Activated CD4-positive, alpha-beta T cell treated with anti-CD3 and anti-CD28 coated beads, Interleukin-2, amount 10 ng/mL, durations not matched to agents 24 days and 14 days (primary cell): ENCODE measurements around the gene AIFM3. TPM values are rescaled to one million over a fixed set of nuclear protein-coding genes. Genes with fewer than 3 reads are reported as not detected.

Experiments
- DNase-seq: peaks from one replicate; pipeline ENCODE4 v3.0.0; 2022
- H3K27ac Mint-ChIP-seq: one replicate; pipeline ENCODE4 v1.8.0; 2022; ENCODE audit warnings: mild to moderate bottlenecking, mixed read lengths
- H3K27me3 Mint-ChIP-seq: one replicate; pipeline ENCODE4 v1.8.0; 2022; ENCODE audit warnings: mixed read lengths
- H3K36me3 Mint-ChIP-seq: one replicate; pipeline ENCODE4 v1.8.0; 2022; ENCODE audit warnings: low read depth, mild to moderate bottlenecking, mixed read lengths
- H3K4me1 Mint-ChIP-seq: one replicate; pipeline ENCODE4 v1.8.0; 2021; ENCODE audit warnings: mixed read lengths
- H3K4me3 Mint-ChIP-seq: one replicate; pipeline ENCODE4 v1.8.0; 2022; ENCODE audit warnings: mild to moderate bottlenecking, moderate library complexity, mixed read lengths
- H3K9me3 Mint-ChIP-seq: one replicate; pipeline ENCODE4 v1.8.0; 2021; ENCODE audit warnings: mixed read lengths
- intact Hi-C: fragments of 100-400 bp; cut with micrococcal nuclease; formaldehyde crosslinking; loops from one replicate; pipeline ENCODE4 v1.15.1; 2023
- total RNA-seq: library from RNA; stranded (reverse); gene quantifications from 2 replicates; pipeline ENCODE4 v1.2.3, GENCODE V29; 2022

The AIFM3 gene
- total RNA-seq, 1 donor from 2014 or later, result 0.37 TPM

GRCh38 chr22:20980523-20980922, 13.5 kb downstream of the AIFM3 start:
- H3K27me3 Mint-ChIP-seq, result no peaks in the 10 kb centered on the region
- H3K4me1 Mint-ChIP-seq, result peaks cover 29% of the 10 kb centered on the region
- intact Hi-C loops, result no loop called here
- no peak for DNase-seq
- H3K27ac Mint-ChIP-seq, result no peak overlapping the region
- peak overlapping the region; percentile 97 for H3K4me3 Mint-ChIP-seq
- H3K9me3 Mint-ChIP-seq, result peaks cover 7% of the 10 kb centered on the region
- peaks cover 10% of the 10 kb centered on the region for H3K36me3 Mint-ChIP-seq

GRCh38 chr22:20980938-20981722, 14.1 kb downstream of the AIFM3 start:
- Mint-ChIP-seq H3K27ac (peak overlapping the region; percentile 93), H3K4me3 (peak overlapping the region; percentile 97), H3K4me1 (peaks cover 29% of the 10 kb centered on the region), H3K9me3 (peaks cover 7% of the 10 kb centered on the region), H3K27me3 (no peaks in the 10 kb centered on the region), H3K36me3 (peaks cover 15% of the 10 kb centered on the region)
- DNase-seq, result no peak
- intact Hi-C loops, result no loop called here

GRCh38 chr22:20981787-20982562, 14.9 kb downstream of the AIFM3 start, which contains the start of gene LZTR1:
TSS of gene LZTR1 (plus strand) at chr22:20982297. CDS start at chr22:20982372, 75 bp downstream.
- H3K9me3 Mint-ChIP-seq, result peaks cover 7% of the 10 kb centered on the region
- peak within 1 kb of the TSS; percentile 97 for H3K4me3 Mint-ChIP-seq
- peak within 1 kb of the TSS; percentile 93 for H3K27ac Mint-ChIP-seq
- intact Hi-C loops, result loop anchor here (1.0 kb wide), 1 partner anchor 19 kb away; no protein-coding TSS in a partner anchor
- peaks cover 32% of the 10 kb centered on the region for H3K4me1 Mint-ChIP-seq
- peak; percentile 92 for DNase-seq
- peaks cover 22% of the 10 kb centered on the region for H3K36me3 Mint-ChIP-seq
- no peaks in the 10 kb centered on the region for H3K27me3 Mint-ChIP-seq

- intact Hi-C loops, result loop anchor here (1.0 kb wide), 1 partner anchor 19 kb away; no protein-coding TSS in a partner anchor
- H3K36me3 Mint-ChIP-seq, result peaks cover 23% of the 10 kb centered on the region
- peaks cover 7% of the 10 kb centered on the region for H3K9me3 Mint-ChIP-seq
- peak overlapping the region; percentile 97 for H3K4me3 Mint-ChIP-seq
- peak overlapping the region; percentile 93 for H3K27ac Mint-ChIP-seq
- H3K27me3 Mint-ChIP-seq, result no peaks in the 10 kb centered on the region
- peak; percentile 73 for DNase-seq
- H3K4me1 Mint-ChIP-seq, result peaks cover 32% of the 10 kb centered on the region
Measured at GRCh38 chr22:20982563-20982882, 15.5 kb downstream of the AIFM3 start.

GRCh38 chr22:20983081-20983771, 16.2 kb downstream of the AIFM3 start:
- no peak for DNase-seq
- no peaks in the 10 kb centered on the region for H3K27me3 Mint-ChIP-seq
- peaks cover 32% of the 10 kb centered on the region for H3K4me1 Mint-ChIP-seq
- peak overlapping the region; percentile 93 for H3K27ac Mint-ChIP-seq
- peaks cover 30% of the 10 kb centered on the region for H3K36me3 Mint-ChIP-seq
- peaks cover 7% of the 10 kb centered on the region for H3K9me3 Mint-ChIP-seq
- peak overlapping the region; percentile 97 for H3K4me3 Mint-ChIP-seq
- intact Hi-C loops, result no loop called here

GRCh38 chr22:20985720-20986119, 18.7 kb downstream of the AIFM3 start:
- H3K4me1 Mint-ChIP-seq, result peaks cover 21% of the 10 kb centered on the region
- H3K27ac Mint-ChIP-seq, result no peak overlapping the region
- peaks cover 35% of the 10 kb centered on the region for H3K36me3 Mint-ChIP-seq
- H3K9me3 Mint-ChIP-seq, result no peaks in the 10 kb centered on the region
- no peak for DNase-seq
- intact Hi-C loops, result no loop called here
- no peak overlapping the region for H3K4me3 Mint-ChIP-seq
- no peaks in the 10 kb centered on the region for H3K27me3 Mint-ChIP-seq

- H3K27ac Mint-ChIP-seq, result no peak overlapping the region
- intact Hi-C loops, result no loop called here
- H3K4me3 Mint-ChIP-seq, result no peak overlapping the region
- no peaks in the 10 kb centered on the region for H3K27me3 Mint-ChIP-seq
- no peak for DNase-seq
- no peaks in the 10 kb centered on the region for H3K9me3 Mint-ChIP-seq
- peaks cover 20% of the 10 kb centered on the region for H3K4me1 Mint-ChIP-seq
- peaks cover 40% of the 10 kb centered on the region for H3K36me3 Mint-ChIP-seq
Measured at GRCh38 chr22:20986365-20986764, 19.3 kb downstream of the AIFM3 start.

GRCh38 chr22:20987375-20987774, 20.3 kb downstream of the AIFM3 start:
- H3K9me3 Mint-ChIP-seq, result no peaks in the 10 kb centered on the region
- intact Hi-C loops, result no loop called here

GRCh38 chr22:20988573-20989322, 21.7 kb downstream of the AIFM3 start:
- Mint-ChIP-seq H3K27ac (no peak overlapping the region), H3K4me3 (no peak overlapping the region), H3K9me3 (no peaks in the 10 kb centered on the region), H3K27me3 (no peaks in the 10 kb centered on the region), H3K36me3 (peaks cover 36% of the 10 kb centered on the region), H3K4me1 (peaks cover 9% of the 10 kb centered on the region)
- no peak for DNase-seq
- intact Hi-C loops, result no loop called here

More at GRCh38 chr22:20987375-20987774, 20.3 kb downstream of the AIFM3 start:
- Mint-ChIP-seq H3K27ac (no peak overlapping the region), H3K4me1 (peaks cover 18% of the 10 kb centered on the region), H3K27me3 (no peaks in the 10 kb centered on the region), H3K36me3 (peaks cover 39% of the 10 kb centered on the region), H3K4me3 (no peak overlapping the region)
- DNase-seq, result no peak

- no peak overlapping the region for H3K27ac Mint-ChIP-seq
- intact Hi-C loops, result no loop called here
Measured at GRCh38 chr22:20989323-20990138, 22.5 kb downstream of the AIFM3 start.

GRCh38 chr22:20990184-20991180, 23.4 kb downstream of the AIFM3 start:
- H3K27ac Mint-ChIP-seq, result no peak overlapping the region
- DNase-seq, result no peak

More at GRCh38 chr22:20989323-20990138, 22.5 kb downstream of the AIFM3 start:
- Mint-ChIP-seq H3K4me3 (no peak overlapping the region), H3K4me1 (peaks cover 4% of the 10 kb centered on the region), H3K9me3 (no peaks in the 10 kb centered on the region), H3K27me3 (no peaks in the 10 kb centered on the region), H3K36me3 (peaks cover 31% of the 10 kb centered on the region)
- DNase-seq, result no peak

More at GRCh38 chr22:20990184-20991180, 23.4 kb downstream of the AIFM3 start:
- Mint-ChIP-seq H3K27me3 (no peaks in the 10 kb centered on the region), H3K4me3 (no peak overlapping the region), H3K4me1 (peaks cover 4% of the 10 kb centered on the region), H3K36me3 (peaks cover 33% of the 10 kb centered on the region), H3K9me3 (no peaks in the 10 kb centered on the region)
- intact Hi-C loops, result no loop called here
